ENCODE data around the gene MYL7. TPM values are rescaled to one million over a fixed set of nuclear protein-coding genes. Genes with fewer than 3 reads are reported as not detected.
"Not testable (repeated sequence)": the region's sequence is repeated elsewhere in the genome, so short reads cannot be mapped to it uniquely, and the experiment has no call there.

MYL7 gene
- polyA plus RNA-seq, 3 donors, result 0.15 to 57.8 (median 0.18) TPM

DNA sequence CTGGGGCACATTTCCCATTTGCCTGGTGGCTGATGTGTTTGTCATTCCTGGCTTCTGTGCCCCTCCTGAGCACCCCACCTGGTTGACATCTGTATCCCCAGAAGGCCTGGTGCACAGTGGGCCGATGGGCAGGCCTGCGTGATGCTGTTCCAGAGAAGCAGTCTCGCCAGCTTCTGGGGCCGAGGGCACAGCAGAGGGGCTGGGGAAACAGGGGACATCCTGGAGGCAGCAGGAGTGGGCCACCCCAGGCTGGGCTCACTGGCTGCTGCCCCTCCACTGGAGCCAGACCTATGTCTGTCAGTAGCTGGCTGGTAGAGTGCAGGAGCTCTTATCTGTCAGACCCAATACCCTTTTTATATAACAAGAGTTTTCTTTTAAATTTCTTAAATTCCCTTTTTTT, 896 bp upstream of the MYL7 start:
- H3K27ac ChIP-seq (ENCODE audit: low read depth, low read length), result no peak overlapping the region
- WGBS, 3 donors, result 90 to 94% (median 93%) methylated on average over 4 of the region's 4 CpGs

DNA sequence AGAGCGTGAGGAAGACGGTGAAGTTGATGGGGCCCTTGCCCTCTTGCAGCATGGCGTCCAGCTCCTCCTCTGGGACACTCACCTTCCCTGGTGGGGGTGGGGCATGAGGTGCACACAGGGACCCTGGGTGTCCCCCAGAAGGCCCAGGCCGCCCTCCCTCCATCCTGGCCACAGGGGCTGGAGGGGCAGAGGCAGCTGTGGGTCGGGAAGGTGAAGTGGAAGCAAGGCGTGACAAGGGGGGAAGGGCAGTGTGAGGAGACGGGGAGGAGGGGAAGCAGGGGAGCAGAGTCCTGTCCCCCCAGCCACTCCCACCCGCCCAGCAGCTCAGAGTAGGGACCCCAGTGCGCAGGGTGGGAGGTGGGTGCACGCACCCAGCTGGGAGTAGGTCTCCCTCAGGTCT, 791 bp downstream of the MYL7 start:
- WGBS, 3 donors, result 76 to 90% (median 87%) methylated on average over 7 to 10 of the region's 10 CpGs
- H3K27ac ChIP-seq (ENCODE audit: low read depth, low read length), result no peak overlapping the region

GRCh38 chr7:44139311-44140010, 1.7 kb downstream of the MYL7 start:
- H3K27ac ChIP-seq (ENCODE audit: low read depth, low read length), result no peak overlapping the region
- WGBS, 3 donors, result 87 to 89% (median 88%) methylated on average over 14 of the region's 14 CpGs

- H3K27ac ChIP-seq (ENCODE audit: low read depth, low read length), result no peak overlapping the region
- WGBS, 3 donors, result 77 to 86% (median 85%) methylated on average over 8 of the region's 8 CpGs
Measured at GRCh38 chr7:44138698-44139097, 2.4 kb downstream of the MYL7 start.

- no peak overlapping the region for H3K27ac ChIP-seq (ENCODE audit: low read depth, low read length)
- 78 to 88% (median 85%) methylated on average over 5 of the region's 5 CpGs for WGBS, 3 donors
Measured at GRCh38 chr7:44136731-44137130, 4.4 kb downstream of the MYL7 start.

DNA sequence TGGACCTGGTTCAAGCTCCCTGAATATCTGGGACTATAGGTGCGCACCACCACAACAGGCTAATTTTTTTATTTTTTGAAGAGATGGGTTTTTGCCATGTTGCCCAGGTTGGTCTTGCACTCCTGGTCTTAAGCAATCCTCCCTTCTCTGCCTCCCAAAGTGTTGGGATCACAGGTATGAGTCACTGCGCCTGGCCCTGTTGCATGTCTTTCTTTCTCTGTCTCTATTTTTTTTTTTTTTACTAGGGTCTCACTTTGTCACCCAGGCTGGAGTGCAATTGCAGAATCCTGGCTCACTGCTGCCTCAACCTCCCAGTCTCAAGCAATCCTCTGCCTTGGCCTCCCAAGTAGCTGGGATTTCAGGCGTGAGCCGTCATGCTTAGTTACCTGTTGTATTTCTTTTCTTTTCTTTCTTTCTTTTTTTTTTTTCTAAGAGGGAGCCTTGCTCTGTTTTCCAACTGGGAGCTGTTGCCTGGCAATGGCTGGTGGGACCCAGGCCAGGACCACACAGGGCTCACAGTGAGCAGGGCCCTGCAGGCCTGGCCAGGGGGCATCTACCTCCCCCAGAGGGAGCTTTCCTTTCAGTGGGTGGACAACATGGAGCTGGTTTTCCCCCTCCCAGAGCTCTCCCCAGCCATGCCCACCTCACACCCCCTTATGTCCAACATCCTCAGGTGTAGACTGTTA, 6.0 kb downstream of the MYL7 start:
- H3K27ac ChIP-seq (ENCODE audit: low read depth, low read length), result no peak overlapping the region
- WGBS, 3 donors, result 86 to 94% (median 89%) methylated on average over 4 of the region's 4 CpGs

DNA sequence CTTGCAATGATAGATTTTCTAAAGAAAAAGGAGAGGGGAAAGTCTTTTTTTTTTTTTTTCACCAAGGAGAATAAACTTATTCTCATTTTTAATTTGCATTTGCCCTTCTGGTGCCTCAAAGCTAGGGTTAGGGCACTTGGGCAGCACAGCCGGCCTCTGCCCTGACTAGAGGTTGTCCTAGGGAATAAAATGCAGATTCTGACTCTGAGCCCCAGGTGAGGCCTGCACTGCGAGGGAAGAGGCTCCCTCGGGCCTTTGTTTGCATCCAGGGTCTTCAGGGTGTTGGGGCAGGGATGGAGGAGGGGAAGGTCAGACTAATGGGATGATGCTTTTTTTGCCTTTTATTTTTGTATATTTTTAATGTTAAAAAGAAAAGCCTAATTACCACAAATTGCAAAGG, 7.8 kb downstream of the MYL7 start:
- WGBS, 3 donors, result 71 to 84% (median 83%) methylated on average over 3 of the region's 3 CpGs
- H3K27ac ChIP-seq (ENCODE audit: low read depth, low read length), result no peak overlapping the region

DNA sequence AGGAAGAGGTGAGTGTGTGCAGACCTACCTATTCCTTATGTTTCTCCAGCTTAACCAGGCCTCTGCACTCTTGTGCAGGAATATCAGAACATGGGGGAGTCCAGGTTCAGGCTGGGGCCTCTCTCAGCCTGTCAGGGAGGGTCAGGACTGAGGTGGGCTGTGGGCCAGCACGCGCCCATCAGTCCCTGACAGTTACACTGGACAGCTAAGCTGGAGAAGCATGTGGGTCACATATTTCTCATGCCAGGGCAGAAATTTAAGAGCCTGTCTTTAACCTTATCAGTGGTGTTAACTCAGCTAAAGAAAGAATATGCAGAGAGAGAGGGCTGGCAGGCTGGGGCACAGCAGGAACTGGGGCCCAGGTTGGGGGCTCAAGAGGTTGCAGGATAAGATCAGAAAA, 9.1 kb downstream of the MYL7 start:
- 63 to 84% (median 82%) methylated on average over 2 of the region's 2 CpGs for WGBS, 3 donors
- H3K27ac ChIP-seq (ENCODE audit: low read depth, low read length), result no peak overlapping the region

DNA sequence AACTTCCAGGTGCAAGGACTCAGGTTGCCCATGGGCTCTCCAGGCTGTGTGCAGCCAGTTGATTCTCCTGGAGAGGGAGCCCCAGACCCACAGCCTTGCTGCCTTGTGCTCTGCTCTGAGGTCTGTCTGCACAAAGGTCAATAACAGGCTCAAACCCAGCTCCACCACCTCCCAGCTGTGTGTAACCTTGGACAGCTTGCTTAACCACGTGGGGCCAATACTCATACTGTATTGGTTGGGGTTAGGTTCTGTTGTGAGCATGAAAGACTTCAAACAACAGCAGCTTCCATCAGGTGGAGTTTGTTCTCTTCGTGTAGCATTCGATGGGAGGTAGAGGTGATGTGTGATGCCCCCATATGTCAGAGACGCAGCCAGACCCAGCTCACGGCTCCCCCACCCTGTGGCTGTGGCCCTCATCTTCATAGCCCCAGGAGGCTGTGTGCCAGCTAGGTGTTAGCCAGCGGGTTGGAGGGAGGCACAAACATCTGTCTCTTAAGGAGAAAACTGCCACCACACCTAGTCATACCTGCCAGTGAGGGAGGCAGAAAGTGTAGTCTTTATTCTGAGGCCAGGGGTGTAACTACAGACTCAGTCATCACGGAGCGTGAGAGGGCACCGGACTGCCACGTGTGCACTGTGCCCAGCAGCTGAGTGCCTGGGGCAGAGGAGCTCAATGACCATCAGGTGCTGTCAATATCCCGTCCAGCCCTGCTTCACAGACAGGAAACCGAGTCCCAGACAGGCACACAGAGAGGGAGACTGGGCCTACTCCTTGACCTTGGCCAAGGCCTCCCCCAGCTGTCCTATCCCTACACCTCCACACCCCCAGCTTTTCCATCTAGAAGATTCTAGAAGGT, 9.7 kb downstream of the MYL7 start:
- no peak overlapping the region for H3K27ac ChIP-seq (ENCODE audit: low read depth, low read length)
- 67 to 78% (median 76%) methylated on average over 11 to 12 of the region's 12 CpGs for WGBS, 3 donors

- 66 to 80% (median 78%) methylated on average over 6 of the region's 6 CpGs for WGBS, 3 donors
- H3K27ac ChIP-seq (ENCODE audit: low read depth, low read length), result no peak overlapping the region
Measured at GRCh38 chr7:44128721-44129582, 12.2 kb downstream of the MYL7 start.

DNA sequence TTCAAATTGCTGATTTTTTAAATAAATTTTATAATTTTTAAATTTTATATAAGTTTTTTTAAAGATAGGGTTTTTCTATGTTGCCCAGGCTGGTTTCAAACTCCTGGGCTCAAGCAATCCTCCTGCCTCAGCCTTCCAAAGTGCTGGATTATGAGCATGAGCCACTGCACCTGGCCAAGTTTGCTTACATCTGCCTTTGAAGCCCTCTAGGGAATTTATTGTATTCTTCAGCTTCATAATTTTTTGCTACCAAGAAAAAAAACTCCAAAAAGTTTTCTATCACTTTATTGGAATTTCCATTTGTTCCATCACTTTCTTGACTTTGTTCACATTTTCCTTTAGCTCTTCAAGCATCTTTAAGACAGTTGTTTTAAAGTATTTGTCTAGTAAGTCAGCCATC, 14.0 kb downstream of the MYL7 start:
- no peak overlapping the region for H3K27ac ChIP-seq (ENCODE audit: low read depth, low read length)

DNA sequence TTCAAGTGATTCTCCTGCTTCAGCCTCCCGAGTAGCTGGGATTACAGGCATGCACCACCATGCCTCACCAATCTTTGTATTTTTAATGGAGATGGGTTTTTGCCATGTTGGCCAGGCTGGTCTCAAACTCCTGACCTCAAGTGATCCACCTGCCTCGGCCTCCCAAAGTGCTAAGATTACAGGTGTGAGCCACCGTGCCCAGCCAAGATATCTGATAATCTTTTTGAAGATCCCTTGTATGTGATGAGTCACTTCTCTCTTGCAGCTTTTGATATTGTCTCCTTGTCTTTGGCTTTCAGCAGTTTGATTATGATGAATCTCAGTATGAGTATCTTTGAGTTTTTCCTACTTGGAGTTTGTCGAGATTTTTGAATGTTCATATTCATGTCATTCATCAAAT, 14.6 kb downstream of the MYL7 start:
- H3K27ac ChIP-seq (ENCODE audit: low read depth, low read length), result not testable (repeated sequence)
- 91 to 93% (median 92%) methylated on average over 4 of the region's 4 CpGs for WGBS, 3 donors

DNA sequence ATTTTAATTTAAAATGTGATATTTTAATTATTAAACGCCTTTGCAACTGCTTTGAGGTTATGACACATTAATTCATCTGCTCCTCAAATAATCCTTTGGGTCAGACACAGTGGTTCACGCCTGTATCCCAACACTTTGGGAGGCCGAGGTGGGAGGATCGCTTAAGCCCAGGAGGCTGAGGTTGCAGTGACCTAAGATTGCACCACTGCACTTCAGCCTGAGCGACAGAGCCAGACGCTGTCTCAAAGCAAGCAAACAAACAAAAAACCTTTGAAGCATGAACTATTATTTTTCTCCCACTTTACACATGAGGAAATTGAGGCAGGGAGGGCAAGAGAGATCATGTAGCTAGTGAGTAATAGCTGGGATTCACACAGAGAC, 16.3 kb downstream of the MYL7 start:
- 93 to 95% (median 95%) methylated on average over 6 of the region's 6 CpGs for WGBS, 3 donors

DNA sequence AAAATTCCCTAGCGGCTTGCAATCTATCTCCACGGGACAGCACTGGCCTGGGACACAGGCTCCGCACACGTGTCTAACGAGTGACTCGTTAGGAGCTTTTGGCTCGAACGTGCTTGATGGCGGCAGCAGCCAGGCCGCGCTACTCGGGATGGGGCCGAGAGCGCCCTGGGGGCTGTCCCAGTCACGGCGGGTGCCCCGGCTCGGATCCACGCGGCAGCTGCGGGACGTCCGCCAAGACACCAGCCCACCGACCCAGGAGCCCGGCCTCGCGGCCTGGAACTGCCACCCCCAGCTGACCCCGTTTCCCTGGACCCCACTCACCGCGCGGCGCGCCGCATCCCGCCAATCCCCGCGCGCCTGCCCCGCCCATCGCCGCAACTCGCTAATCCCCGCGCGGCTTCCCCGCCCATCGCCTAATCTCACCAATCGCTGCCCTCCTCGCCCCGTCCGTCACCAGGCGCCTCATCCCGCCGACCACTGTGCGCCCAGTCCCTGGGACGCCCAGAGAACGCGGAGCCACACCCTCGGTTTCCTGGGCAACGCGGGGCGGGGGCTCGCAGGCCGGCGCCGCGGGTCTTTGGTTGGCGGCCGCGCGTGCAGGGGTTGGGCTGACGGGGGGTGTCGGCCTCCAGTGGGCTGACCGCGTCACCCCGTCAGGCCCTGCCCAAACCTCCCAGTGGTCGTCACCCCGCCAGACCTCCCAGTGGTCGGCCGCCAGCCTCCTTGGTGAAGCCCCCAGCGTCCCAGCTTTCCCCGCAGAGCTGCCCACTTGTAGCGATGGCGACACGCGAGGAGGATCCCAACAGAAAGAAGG, 17.7 kb downstream of the MYL7 start, which contains the start of gene POLD2:
TSS of gene POLD2 (minus strand) at position 359 of the 814 bp plus-strand sequence. CDS start 1,495 bp downstream, outside the sequence.
- H3K27ac ChIP-seq (ENCODE audit: low read depth, low read length), result no peak within 1 kb of the TSS
- 0 to 1% (median 0%) methylated on average over 85 to 86 of the region's 86 CpGs for WGBS, 3 donors

More for the DNA sequence above, 16.3 kb downstream of the MYL7 start:
- no peak overlapping the region for H3K27ac ChIP-seq (ENCODE audit: low read depth, low read length)

GRCh38 chr7:44122529-44122928, 18.6 kb downstream of the MYL7 start:
- H3K27ac ChIP-seq (ENCODE audit: low read depth, low read length), result no peak overlapping the region
- 48 to 56% (median 50%) methylated on average over 1 of the region's 1 CpG for WGBS, 3 donors

GRCh38 chr7:44121761-44122420, 19.2 kb downstream of the MYL7 start:
- no peak overlapping the region for H3K27ac ChIP-seq (ENCODE audit: low read depth, low read length)
- 78 to 96% (median 94%) methylated on average over 12 of the region's 12 CpGs for WGBS, 3 donors

- WGBS, 3 donors, result 79 to 89% (median 87%) methylated on average over 6 of the region's 6 CpGs
- no peak overlapping the region for H3K27ac ChIP-seq (ENCODE audit: low read depth, low read length)
Measured at GRCh38 chr7:44120395-44120794, 20.7 kb downstream of the MYL7 start.
